Liver (tissue), 9 donors: ENCODE results near the gene TMED6. TPM values are rescaled to one million over a fixed set of nuclear protein-coding genes. Genes with fewer than 3 reads are reported as not detected.

ENCODE experiments used
- DNase-seq: peaks from one replicate; pipeline ENCODE4 v3.0.0-alpha.2; 2017; ENCODE audit warnings: low spot score
- H3K27ac ChIP-seq, 2 donors: one replicate each; pipeline ENCODE4 v1.7.0; 2013; ENCODE audit warnings: inconsistent platforms in 2 of 2, low read length in 2 of 2, control low read depth in 1 of 2, low read depth in 1 of 2, mild to moderate bottlenecking in 1 of 2
- H3K27me3 ChIP-seq, 4 donors: one replicate each; pipeline versions ENCODE4 v1.6.1 to v1.7.0; 2013; ENCODE audit warnings: low read length in 3 of 4, inconsistent platforms in 1 of 4, mild to moderate bottlenecking in 1 of 4, moderate library complexity in 1 of 4; ENCODE audit not compliant: control insufficient read depth in 4 of 4, insufficient read depth in 4 of 4
- H3K36me3 ChIP-seq, 4 donors: one replicate each; pipeline versions ENCODE4 v1.6.1 to v1.7.0; 2013; ENCODE audit warnings: low read length in 3 of 4, mild to moderate bottlenecking in 3 of 4, low read depth in 1 of 4, moderate library complexity in 1 of 4; ENCODE audit not compliant: control insufficient read depth in 4 of 4, insufficient read depth in 3 of 4
- H3K4me1 ChIP-seq, 4 donors: one replicate each; pipeline versions ENCODE4 v1.6.1 to v1.7.0; 2013; ENCODE audit warnings: low read length in 3 of 4, mild to moderate bottlenecking in 3 of 4, moderate library complexity in 1 of 4; ENCODE audit not compliant: control insufficient read depth in 4 of 4, insufficient read depth in 4 of 4
- H3K4me3 ChIP-seq, 3 donors: one replicate each; pipeline versions ENCODE4 v1.6.1 to v1.7.0; 2013; ENCODE audit warnings: low read length in 3 of 3, control low read depth in 1 of 3, low read depth in 1 of 3, mild to moderate bottlenecking in 1 of 3
- H3K9ac ChIP-seq, 2 donors: one replicate each; pipeline ENCODE4 v1.7.0; 2013; ENCODE audit warnings: low read length in 2 of 2, mild to moderate bottlenecking in 2 of 2, moderate library complexity in 2 of 2, control low read depth in 1 of 2, low read depth in 1 of 2
- H3K9me3 ChIP-seq, 4 donors: one replicate each; pipeline versions ENCODE4 v1.6.1 to v1.7.0; 2013; ENCODE audit warnings: low read length in 3 of 4; ENCODE audit not compliant: control insufficient read depth in 4 of 4
- ATF3 ChIP-seq: IDR thresholded peaks from 2 replicates; pipeline ENCODE4 v1.6.1; 2016; ENCODE audit warnings: antibody characterized with exemption
- CTCF ChIP-seq: fragments of 150-350 bp; IDR thresholded peaks from 2 replicates; pipeline ENCODE4 v1.5.1; 2017; ENCODE audit warnings: improper control_type of control experiment, low read depth, low read length; ENCODE audit not compliant: missing input control
- EGR1 ChIP-seq, 2 donors: IDR thresholded peaks; 2 replicates each; pipeline ENCODE4 v1.6.1; 2016 to 2018; ENCODE audit warnings: antibody characterized with exemption in 2 of 2, low read depth in 2 of 2
- FOXA1 ChIP-seq: IDR thresholded peaks from 2 replicates; pipeline ENCODE4 v1.6.1; 2016; ENCODE audit warnings: antibody characterized with exemption
- FOXA2 ChIP-seq: IDR thresholded peaks from 2 replicates; pipeline ENCODE4 v1.6.1; 2016; ENCODE audit warnings: antibody characterized with exemption
- GABPA ChIP-seq, 2 donors: IDR thresholded peaks in 1 of 2; conservative IDR thresholded peaks in 1 of 2; 2 replicates each; pipeline ENCODE4 v1.6.1; 2016; ENCODE audit warnings: antibody characterized with exemption in 2 of 2, mild to moderate bottlenecking in 1 of 2, moderate library complexity in 1 of 2
- HNF4A ChIP-seq, 2 donors: conservative IDR thresholded peaks; 2 replicates each; pipeline ENCODE4 v1.6.1; 2016; ENCODE audit warnings: antibody characterized with exemption in 2 of 2, mild to moderate bottlenecking in 2 of 2
- HNF4G ChIP-seq: IDR thresholded peaks from 2 replicates; pipeline ENCODE4 v1.6.1; 2016; ENCODE audit warnings: antibody characterized with exemption
- JUND ChIP-seq, 2 donors: IDR thresholded peaks; 2 replicates each; pipeline ENCODE4 v1.6.1; 2016; ENCODE audit warnings: antibody characterized with exemption in 2 of 2
- MAX ChIP-seq: IDR thresholded peaks from 2 replicates; pipeline ENCODE4 v1.6.1; 2016; ENCODE audit warnings: antibody characterized with exemption
- NR2F2 ChIP-seq: IDR thresholded peaks from 2 replicates; pipeline ENCODE4 v1.6.1; 2016; ENCODE audit warnings: antibody characterized with exemption
- RAD21 ChIP-seq, 2 donors: IDR thresholded peaks; 2 replicates each; pipeline ENCODE4 v1.6.1; 2016; ENCODE audit warnings: antibody characterized with exemption in 2 of 2, mild to moderate bottlenecking in 2 of 2
- REST ChIP-seq: IDR thresholded peaks from 2 replicates; pipeline ENCODE4 v1.6.1; 2016; ENCODE audit warnings: antibody characterized with exemption, mild to moderate bottlenecking
- RXRA ChIP-seq, 2 donors: IDR thresholded peaks; 2 replicates each; pipeline ENCODE4 v1.6.1; 2017 to 2018; ENCODE audit warnings: antibody characterized with exemption in 2 of 2, mild to moderate bottlenecking in 1 of 2
- SP1 ChIP-seq: IDR thresholded peaks from 2 replicates; pipeline ENCODE4 v1.6.1; 2018; ENCODE audit warnings: antibody characterized with exemption, mild to moderate bottlenecking
- TAF1 ChIP-seq: conservative IDR thresholded peaks from 2 replicates; pipeline ENCODE4 v1.6.1; 2016; ENCODE audit warnings: antibody characterized with exemption, mild to moderate bottlenecking
- YY1 ChIP-seq: IDR thresholded peaks from 2 replicates; pipeline ENCODE4 v1.6.1; 2016; ENCODE audit warnings: antibody characterized with exemption, mild to moderate bottlenecking
- ZBTB33 ChIP-seq: IDR thresholded peaks from 2 replicates; pipeline ENCODE4 v1.6.1; 2016; ENCODE audit warnings: antibody characterized with exemption
- WGBS: extraction: QIAGEN DNeasy Blood & Tissue Kit; methylation state at CpG from one replicate; pipeline ENCODE4 v1.1.7; 2013; 5-methylcytosine and 5-hydroxymethylcytosine counted together
- polyA plus RNA-seq, 2 donors: library from polyadenylated mRNA; stranded (reverse) in 1 of 2; unstranded in 1 of 2; fragments of 200-250 nt in 1 of 2; fragments of >200 nt in 1 of 2; fragmentation: Nextera tagmentation in 1 of 2; extraction: Ambion mirVana in 1 of 2; gene quantifications; one replicate each; pipeline versions ENCODE4 v1.2.1 to v1.2.3, GENCODE V29; 2013 to 2015
- total RNA-seq, 2 donors: library from RNA; depleted of rRNA; stranded (reverse); fragments of >200 nt; gene quantifications; one replicate each; pipeline ENCODE4 v1.2.3, GENCODE V29; 2014
- donor health status: healthy.
- donor health status: healthy.
- donor health status: healthy.
- donor health status: healthy.
- donor health status: healthy.

TMED6 gene
- total and polyA plus RNA-seq, 4 donors: 0.18 to 46.2 (median 11.0) TPM

- peak; percentile 81 for DNase-seq
- H3K36me3 ChIP-seq: no peaks in the 10 kb centered on the region
- H3K27me3 ChIP-seq: no peaks in the 10 kb centered on the region
- peak overlapping the region in 1 of 2 donors; percentile 86 for H3K9ac ChIP-seq
- H3K4me3 ChIP-seq: peak overlapping the region in 2 of 3 donors; percentile 27 to 33
- 11% methylated on average over 13 of the region's 13 CpGs for WGBS
- peak overlapping the region; percentile 88 to 93 for H3K27ac ChIP-seq
- TF ChIP-seq ATF3 (peak; percentile 95), MAX (peak; percentile 65), FOXA2 (peak; percentile 98), HNF4G (peak; percentile 49), SP1 (peak; percentile 94), HNF4A (conservative IDR thresholded peaks at IDR 0.05) (peak; percentile 82 to 87), FOXA1 (peak; percentile 93), RAD21 (IDR thresholded peaks at IDR 0.05) (peak; percentile 82 to 84), YY1 (peak; percentile 75), ZBTB33 (peak; percentile 92), JUND (IDR thresholded peaks at IDR 0.05) (peak; percentile 28 to 74), CTCF (peak; percentile 65), GABPA (IDR thresholded peaks at IDR 0.05 in 1 of 2, conservative IDR thresholded peaks at IDR 0.05 in 1 of 2) (peak in 1 of 2 donors; percentile 59), TAF1 (peak; percentile 75), EGR1 (IDR thresholded peaks at IDR 0.05; ENCODE audit: low read depth in 2 of 2) (peak; percentile 13 to 61), RXRA (IDR thresholded peaks at IDR 0.05) (peak; percentile 73 to 85), REST (peak; percentile 82), NR2F2 (peak; percentile 45)
- H3K9me3 ChIP-seq: no peaks in the 10 kb centered on the region
- peaks cover 4 to 27% (median 17%) of the 10 kb centered on the region in 4 donors for H3K4me1 ChIP-seq
Measured at GRCh38 chr16:69396187-69397061, 44.8 kb upstream of the TMED6 start.
